Heart right ventricle (tissue), 16 donors: Measurements from ENCODE around the gene PTDSS2. TPM values are rescaled to one million over a fixed set of nuclear protein-coding genes. Genes with fewer than 3 reads are reported as not detected.

Experiments
- ATAC-seq, 8 donors: fragments of 200-7000 bp; cut with Tn5 transposase; one replicate each; pipeline ENCODE4 v1.9.1; 2020; ENCODE audit warnings: mild to moderate bottlenecking in 8 of 8, moderate library complexity in 8 of 8, moderate number of reproducible peaks in 1 of 8
- DNase-seq, 2 donors: peaks; one replicate each; pipeline ENCODE4 v3.0.0-alpha.2; 2020
- H3K27ac ChIP-seq, 10 donors: fragments of 200-600 bp; sonication (generic) in 2 of 10; one replicate each; pipeline versions ENCODE4 v1.5.0 to v1.8.0; 2020 to 2022; ENCODE audit warnings: mild to moderate bottlenecking in 3 of 10
- H3K27me3 ChIP-seq, 7 donors: fragments of 200-600 bp; one replicate each; pipeline ENCODE4 v1.8.0; 2021 to 2022; ENCODE audit warnings: mild to moderate bottlenecking in 2 of 7
- H3K36me3 ChIP-seq, 9 donors: fragments of 200-600 bp; sonication (generic) in 1 of 9; one replicate each; pipeline versions ENCODE4 v1.5.0 to v1.8.0; 2020 to 2022; ENCODE audit warnings: mild to moderate bottlenecking in 2 of 9
- H3K4me1 ChIP-seq, 9 donors: fragments of 200-600 bp; sonication (generic) in 1 of 9; one replicate each; pipeline versions ENCODE4 v1.5.0 to v1.8.0; 2020 to 2022; ENCODE audit warnings: mild to moderate bottlenecking in 4 of 9
- H3K4me3 ChIP-seq, 10 donors: fragments of 200-600 bp; sonication (generic) in 2 of 10; one replicate each; pipeline versions ENCODE4 v1.5.0 to v1.8.0; 2020 to 2022; ENCODE audit warnings: mild to moderate bottlenecking in 7 of 10, moderate library complexity in 2 of 10
- H3K9me3 ChIP-seq, 11 donors: fragments of 200-600 bp in 10 of 11; sonication (generic) in 2 of 11; one replicate each; pipeline versions ENCODE4 v1.5.0 to v1.8.0; 2013 to 2022; ENCODE audit warnings: mild to moderate bottlenecking in 2 of 11, control low read depth in 1 of 11, moderate library complexity in 1 of 11
- WGBS, 2 donors: extraction: QIAGEN DNeasy Blood & Tissue Kit; methylation state at CpG; one replicate each; pipeline ENCODE4 v1.1.7; 2013; ENCODE audit warnings: inconsistent platforms in 1 of 2; 5-methylcytosine and 5-hydroxymethylcytosine counted together
- intact Hi-C, 10 donors: fragments of 100-400 bp; cut with DNase I; formaldehyde crosslinking; loops; one replicate each; pipeline versions ENCODE4 v1.11.1 to v1.14.2; 2022
- polyA plus RNA-seq, 2 donors: library from polyadenylated mRNA; stranded (reverse); fragments of 200-250 nt; gene quantifications; one replicate each; pipeline ENCODE4 v1.2.3, GENCODE V29; 2013
- total RNA-seq, 10 donors: library from RNA; stranded (reverse); fragmentation: NEBNext Ultra II Directional in 3 of 10; extraction: Animal tissue kit (Norgen Biotek cat#: 25700) in 3 of 10; gene quantifications; one replicate each; pipeline versions ENCODE4 v1.2.1 to v1.2.4, GENCODE V29; 2021 to 2023
- TF ChIP-seq, protein P1 (sequence below), 9 donors: fragments of 200-600 bp; sonication (generic) in 2 of 9; IDR thresholded peaks; one replicate each; pipeline versions ENCODE4 v1.5.0 to v1.8.0; 2021 to 2022; ENCODE audit warnings: antibody characterized with exemption in 9 of 9, mild to moderate bottlenecking in 5 of 9, moderate library complexity in 1 of 9
- donor health status: Arrhythmogenic right ventricular cardiomyopathy.
- donor health status: ischemic (EF 13 %, LVEDD 7.1; RV severe dilation, severe dysfunction).
- donor health status: healthy with polysubstance abuse.
- donor health status: DM: no; HTN: yes; CAD: no.
- donor health status: DM: no; HTN: no; CAD: no.
- donor health status: ischemic (EF 25% LVEDD 6.9; RV normal size, moderate dysfunction).
- donor health status: ischemic (EF 25% LVEDD 5.7; RV mildly dilated, moderate dysfunction).
- donor health status: healthy.
- donor health status: DM: yes; HTN: yes; CAD: no.
- donor health status: Ischemic cardiomyopathy.
- donor health status: ischemic (EF 35%, LVEDD 5.7; RV mildly dilated, moderate dysfunction).
- donor health status: nonischemic (EF 11% LVEDD 7.7; RV severe dilation, severe dysfunction).
- donor health status: DM: yes; HTN: yes; CAD: no.
- donor health status: PGD.
- donor health status: ischemic (EF 29% LVEDD 5.4; RV normal size, mild dysfunction).
- donor health status: nonischemic (EF 23%, LVEDD 6.1; RV moderate dilation, normal function).

Gene PTDSS2
- total and polyA plus RNA-seq, 12 donors = 16.7 to 55.5 (median 26.3) TPM

DNA sequence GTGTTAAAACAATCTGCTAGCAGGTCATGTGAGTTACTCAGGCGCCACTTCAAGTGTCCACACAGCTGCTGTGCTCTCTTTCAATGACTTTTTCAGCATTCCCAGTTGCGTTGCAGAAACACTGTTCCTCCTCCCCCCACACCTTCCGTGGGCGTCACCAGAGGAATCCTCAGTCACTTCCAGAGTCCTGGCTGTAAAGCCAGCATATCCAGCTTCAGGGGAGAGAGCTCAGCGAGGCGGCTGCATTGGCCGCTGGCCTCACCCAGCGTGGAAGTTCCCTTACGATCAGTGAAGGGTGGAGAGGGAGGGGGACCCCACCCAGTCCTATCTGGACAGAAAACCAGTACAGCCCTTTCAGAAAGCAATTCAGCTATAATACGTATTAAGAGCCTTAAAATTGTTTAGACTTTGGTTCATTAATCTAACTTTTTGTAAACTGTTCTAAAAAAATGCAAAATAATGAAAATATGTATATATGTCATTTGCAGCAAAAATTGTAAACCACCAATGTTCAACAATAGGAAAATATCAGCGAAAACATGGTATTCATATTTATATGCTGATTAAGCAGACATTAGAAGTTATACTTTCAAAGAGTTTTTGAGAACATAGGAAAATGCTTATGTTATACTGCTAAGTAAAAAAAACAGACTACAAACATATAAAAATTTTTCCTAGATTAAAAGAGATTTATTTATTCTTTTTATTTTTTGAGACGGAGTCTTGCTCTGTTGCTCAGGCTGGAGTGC lies 5.5 kb upstream of the PTDSS2 start:
- H3K9me3 ChIP-seq = no peaks in the 10 kb centered on the region
- H3K4me1 ChIP-seq = peaks cover 11 to 32% (median 14%) of the 10 kb centered on the region in 9 donors
- 31 to 40% methylated on average over 12 of the region's 12 CpGs for WGBS, 2 donors
- TF ChIP-seq, protein P1, sequence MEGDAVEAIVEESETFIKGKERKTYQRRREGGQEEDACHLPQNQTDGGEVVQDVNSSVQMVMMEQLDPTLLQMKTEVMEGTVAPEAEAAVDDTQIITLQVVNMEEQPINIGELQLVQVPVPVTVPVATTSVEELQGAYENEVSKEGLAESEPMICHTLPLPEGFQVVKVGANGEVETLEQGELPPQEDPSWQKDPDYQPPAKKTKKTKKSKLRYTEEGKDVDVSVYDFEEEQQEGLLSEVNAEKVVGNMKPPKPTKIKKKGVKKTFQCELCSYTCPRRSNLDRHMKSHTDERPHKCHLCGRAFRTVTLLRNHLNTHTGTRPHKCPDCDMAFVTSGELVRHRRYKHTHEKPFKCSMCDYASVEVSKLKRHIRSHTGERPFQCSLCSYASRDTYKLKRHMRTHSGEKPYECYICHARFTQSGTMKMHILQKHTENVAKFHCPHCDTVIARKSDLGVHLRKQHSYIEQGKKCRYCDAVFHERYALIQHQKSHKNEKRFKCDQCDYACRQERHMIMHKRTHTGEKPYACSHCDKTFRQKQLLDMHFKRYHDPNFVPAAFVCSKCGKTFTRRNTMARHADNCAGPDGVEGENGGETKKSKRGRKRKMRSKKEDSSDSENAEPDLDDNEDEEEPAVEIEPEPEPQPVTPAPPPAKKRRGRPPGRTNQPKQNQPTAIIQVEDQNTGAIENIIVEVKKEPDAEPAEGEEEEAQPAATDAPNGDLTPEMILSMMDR (IDR thresholded peaks at IDR 0.05) = no peak
- H3K4me3 ChIP-seq = no peak overlapping the region
- no peak overlapping the region for H3K27ac ChIP-seq
- peaks cover 4 to 36% (median 28%) of the 10 kb centered on the region in 7 donors for H3K27me3 ChIP-seq
- intact Hi-C loops = loop anchor here in 4 of 10 donors (5.0 to 10.0 kb wide), 3 partner anchors 37 to 80 kb away; partner anchors contain the start of gene B4GALNT4 (in 1 of the 4)
- H3K36me3 ChIP-seq = no peaks in the 10 kb centered on the region
- no peak for DNase-seq
- ATAC-seq = peak in 1 of 8 donors; percentile 9

DNA sequence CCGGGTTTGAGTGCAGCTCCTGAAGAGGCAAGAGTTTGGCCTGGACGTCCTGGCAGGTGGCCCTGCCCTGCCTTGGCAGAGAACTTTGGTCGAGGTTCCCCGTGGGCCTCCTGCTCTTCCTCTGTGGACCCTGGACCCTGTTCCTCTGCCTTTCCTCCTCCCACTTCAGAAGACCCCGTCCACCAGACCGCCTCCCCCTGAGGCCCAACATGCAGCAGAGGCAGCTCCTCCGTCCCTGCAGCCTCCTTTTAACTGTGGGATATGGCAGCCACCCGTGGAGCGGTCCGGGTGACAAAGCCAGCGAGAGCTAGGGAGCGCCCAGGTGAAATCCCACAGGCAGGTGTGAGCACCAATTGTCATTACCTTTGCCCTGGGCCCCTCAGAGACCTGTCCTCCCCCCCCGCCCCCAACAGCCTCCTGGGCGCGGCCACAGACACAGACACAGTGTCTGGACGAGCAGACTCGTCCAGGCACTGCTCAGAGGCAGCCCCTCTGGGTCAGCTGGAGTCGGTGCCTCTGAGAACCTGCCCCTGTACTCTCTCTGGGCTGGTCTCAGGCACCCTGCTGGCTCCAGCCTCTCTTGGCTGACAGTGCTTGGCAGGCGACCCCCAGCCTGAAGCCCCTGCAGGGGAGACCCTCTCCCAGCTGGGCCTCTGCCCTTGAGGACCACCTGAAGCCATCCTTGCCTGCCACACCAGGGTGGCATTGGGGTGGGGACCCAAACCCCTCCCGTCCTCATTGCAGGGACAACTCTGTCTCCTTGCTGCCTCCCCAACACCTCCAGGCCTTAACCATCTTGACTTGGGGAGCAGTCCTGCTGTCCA lies 4.1 kb upstream of the PTDSS2 start:
- ATAC-seq (no peak), DNase-seq (no peak)
- peaks cover 4 to 23% (median 20%) of the 10 kb centered on the region in 7 donors for H3K27me3 ChIP-seq
- WGBS, 2 donors = 67 to 70% methylated on average over 20 of the region's 20 CpGs
- H3K27ac ChIP-seq = no peak overlapping the region
- peaks cover 0 to 3% (median 0%) of the 10 kb centered on the region in 9 donors for H3K36me3 ChIP-seq
- TF ChIP-seq, protein P1 (IDR thresholded peaks at IDR 0.05) = no peak
- no peaks in the 10 kb centered on the region for H3K9me3 ChIP-seq
- intact Hi-C loops = loop anchor here in 4 of 10 donors (5.0 to 10.0 kb wide), 3 partner anchors 39 to 81 kb away; partner anchors contain the start of gene B4GALNT4 (in 1 of the 4)
- peaks cover 13 to 36% (median 20%) of the 10 kb centered on the region in 9 donors for H3K4me1 ChIP-seq
- no peak overlapping the region for H3K4me3 ChIP-seq

GRCh38 chr11:446891-447290 lies 3.2 kb upstream of the PTDSS2 start:
- intact Hi-C loops = loop anchor here in 4 of 10 donors (5.0 to 10.0 kb wide), 3 partner anchors 40 to 82 kb away; partner anchors contain the start of gene B4GALNT4 (in 1 of the 4)
- DNase-seq (no peak), ATAC-seq (no peak)
- 74 to 77% methylated on average over 7 of the region's 7 CpGs for WGBS, 2 donors
- Histone ChIP-seq H3K27ac (no peak overlapping the region), H3K36me3 (peaks cover 0 to 3% (median 0%) of the 10 kb centered on the region in 9 donors), H3K4me3 (no peak overlapping the region), H3K9me3 (no peaks in the 10 kb centered on the region), H3K4me1 (peaks cover 20 to 39% (median 29%) of the 10 kb centered on the region in 9 donors), H3K27me3 (peaks cover 4 to 14% (median 11%) of the 10 kb centered on the region in 7 donors)
- TF ChIP-seq, protein P1 (IDR thresholded peaks at IDR 0.05) = no peak
